Gastroesophageal sphincter (tissue), 3 donors: Measurements from ENCODE around the gene ACTR3.

ENCODE experiments used
- CTCF ChIP-seq, 4 experiments: fragments of 200-600 bp in 2 of 4; fragments of 450-650 bp in 2 of 4; sonication (generic) in 1 of 4; IDR thresholded peaks; one replicate each; pipeline ENCODE4 v1.5.1; 2017 to 2019; ENCODE audit warnings: antibody characterized with exemption in 4 of 4, mild to moderate bottlenecking in 2 of 4, moderate library complexity in 2 of 4
- POLR2A ChIP-seq, 2 donors: fragments of 450-650 bp; IDR thresholded peaks; one replicate each; pipeline ENCODE4 v1.6.1; 2017; ENCODE audit warnings: antibody characterized with exemption in 2 of 2, mild to moderate bottlenecking in 2 of 2, moderate library complexity in 1 of 2
- POLR2AphosphoS5 ChIP-seq: sonication (generic); formaldehyde crosslinking; IDR thresholded peaks from one replicate; pipeline ENCODE4 v1.6.1; 2017; ENCODE audit warnings: antibody characterized with exemption

GRCh38 chr2:113877711-113878598 lies 11.9 kb upstream of the ACTR3 start:
- TF ChIP-seq CTCF (IDR thresholded peaks at IDR 0.05) (no peak), POLR2AphosphoS5 (no peak), POLR2A (IDR thresholded peaks at IDR 0.05) (no peak)
